Effector CD8-positive, alpha-beta T cell (primary cell): ENCODE results near the gene TBKBP1.
A peak's percentile ranks its signal among the peaks of the same experiment; 100 is the strongest.
"Not testable (repeated sequence)": the region's sequence is repeated elsewhere in the genome, so short reads cannot be mapped to it uniquely, and the experiment has no call there.

Experiments used
- DNase-seq: peaks from one replicate; lab custom pipeline; 2025; lab: John Stamatoyannopoulos, UW

Gene TBKBP1

GRCh38 chr17:47678196-47678595 is 15.8 kb upstream of the TBKBP1 start:
- DNase-seq, result no peak

- no peak for DNase-seq
Observed at GRCh38 chr17:47682138-47682537, 11.8 kb upstream of the TBKBP1 start.

- not testable (repeated sequence) for DNase-seq
Observed at GRCh38 chr17:47682727-47683126, 11.2 kb upstream of the TBKBP1 start.

GRCh38 chr17:47684025-47684424 is 9.9 kb upstream of the TBKBP1 start:
- no peak for DNase-seq

GRCh38 chr17:47684535-47685193 is 9.3 kb upstream of the TBKBP1 start:
- no peak for DNase-seq

GRCh38 chr17:47685556-47686275 is 8.2 kb upstream of the TBKBP1 start:
- DNase-seq, result no peak

GRCh38 chr17:47686276-47686635 is 7.7 kb upstream of the TBKBP1 start:
- no peak for DNase-seq

GRCh38 chr17:47686664-47687327 is 7.2 kb upstream of the TBKBP1 start:
- DNase-seq, result no peak

GRCh38 chr17:47687328-47687690 is 6.7 kb upstream of the TBKBP1 start:
- no peak for DNase-seq

- no peak for DNase-seq
Observed at GRCh38 chr17:47687748-47688147, 6.2 kb upstream of the TBKBP1 start.

GRCh38 chr17:47690121-47690520 is 3.8 kb upstream of the TBKBP1 start:
- DNase-seq, result no peak

GRCh38 chr17:47692137-47692894 is 1.6 kb upstream of the TBKBP1 start:
- DNase-seq, result no peak

- no peak for DNase-seq
Observed at GRCh38 chr17:47692895-47693730, 848 bp upstream of the TBKBP1 start.

GRCh38 chr17:47694581-47695428 is 844 bp downstream of the TBKBP1 start:
- peak; percentile 11 for DNase-seq

- DNase-seq, result no peak
Observed at GRCh38 chr17:47695429-47696376, 1.7 kb downstream of the TBKBP1 start.

- DNase-seq, result no peak
Observed at GRCh38 chr17:47696717-47697642, 3.0 kb downstream of the TBKBP1 start.

GRCh38 chr17:47697906-47698711 is 4.1 kb downstream of the TBKBP1 start:
- DNase-seq, result no peak
